HepG2 (cell line): ENCODE measurements around the gene CEP162. TPM values are rescaled to one million over a fixed set of nuclear protein-coding genes. Genes with fewer than 3 reads are reported as not detected.

Experiments used
- polyA plus RNA-seq, 8 experiments: library from polyadenylated mRNA; depleted of rRNA in 3 of 8; stranded (reverse) in 7 of 8; unstranded in 1 of 8; fragments of >200 nt; fragmentation: Illumina TruSeq in 4 of 8; extraction: Trizol in 4 of 8; gene quantifications; 2 replicates each; pipeline versions ENCODE4 v1.2.1 to v1.2.3, GENCODE V29; 2011 to 2016; ENCODE audit warnings: low read depth in 4 of 8, missing spikeins in 1 of 8, mixed read lengths in 1 of 8; ENCODE audit not compliant: insufficient read depth in 1 of 8
- total RNA-seq, 5 experiments: library from RNA; depleted of rRNA; stranded (reverse); fragments of >200 nt; fragmentation: Illumina TruSeq; extraction: Trizol; gene quantifications; 2 replicates each; pipeline ENCODE4 v1.2.3, GENCODE V29; 2016; ENCODE audit warnings: low read depth in 1 of 5

The CEP162 gene
- total and polyA plus RNA-seq, 2 of the 13 experiments (the other 11 are each of a cell fraction or from before 2014, with no cell fraction given) = 0.50 to 7.9 TPM

Other genes starting within 250 kb of the CEP162 start
- gene MRAP2, start 193.9 kb downstream of the CEP162 start, total RNA-seq (2016; rRNA removed; fragmentation: Illumina TruSeq; extraction: Trizol) = 3.5 and 3.8 TPM in 2 replicates
- gene MRAP2, start 193.9 kb downstream of the CEP162 start, polyA plus RNA-seq (2011; rRNA removed) = 0.33 and 0.68 TPM in 2 replicates